GM21390 (cell line): Measurements from ENCODE around the gene RMI2.

ENCODE experiments used
- ATAC-seq: cut with Tn5 transposase; IDR thresholded peaks from one replicate; pipeline ENCODE4 v1.9.1; 2021; ENCODE audit not compliant: unreplicated experiment

Gene RMI2

GRCh38 chr16:11396241-11397048 is 51.2 kb downstream of the RMI2 start:
- ATAC-seq: no peak

- no peak for ATAC-seq
These were observed 52.9 kb downstream of the RMI2 start for GRCh38 chr16:11398136-11398535.

GRCh38 chr16:11398851-11399250 is 53.6 kb downstream of the RMI2 start:
- no peak for ATAC-seq

- no peak for ATAC-seq
These were observed 54.1 kb downstream of the RMI2 start for GRCh38 chr16:11399261-11399831.

GRCh38 chr16:11400076-11400475 is 54.8 kb downstream of the RMI2 start:
- no peak for ATAC-seq
